SU-DHL-6 (cell line): ENCODE data around the gene THUMPD3.
A peak's percentile ranks its signal among the peaks of the same experiment; 100 is the strongest.

ENCODE experiments used
- H2AFZ ChIP-seq: fragments of 200-600 bp; sonication (generic); 2 replicates; pipeline ENCODE4 v1.6.1; 2014; ENCODE audit warnings: low read depth, mild to moderate bottlenecking, moderate library complexity, mixed read lengths, antibody characterized with exemption, low read length; ENCODE audit not compliant: severe bottlenecking
- H3F3A ChIP-seq: fragments of 200-600 bp; shearing (Covaris generic); 2 replicates; pipeline ENCODE4 v1.6.0; 2016; ENCODE audit warnings: antibody characterized with exemption, mild to moderate bottlenecking; ENCODE audit not compliant: insufficient read depth
- H3K27ac ChIP-seq: fragments of 200-600 bp; sonication (generic); 2 replicates; pipeline ENCODE4 v1.5.1; 2016; ENCODE audit warnings: low read depth, mild to moderate bottlenecking, low read length, moderate library complexity, mixed read lengths
- H3K27me3 ChIP-seq: fragments of 200-600 bp; sonication (generic), shearing (Covaris generic); 2 replicates; pipeline ENCODE4 v1.6.0; 2014; ENCODE audit warnings: mild to moderate bottlenecking, low read length
- H3K36me3 ChIP-seq: fragments of 200-600 bp; sonication (generic); 2 replicates; pipeline ENCODE4 v1.6.1; 2014; ENCODE audit warnings: mild to moderate bottlenecking, low read length, mixed read lengths
- H3K4me2 ChIP-seq: fragments of 300-600, 200-600 bp; shearing (Covaris generic), sonication (generic); 2 replicates; pipeline ENCODE4 v1.6.0; 2014; ENCODE audit warnings: low read length, low read depth, mild to moderate bottlenecking; ENCODE audit not compliant: poor library complexity, severe bottlenecking
- H3K4me3 ChIP-seq: fragments of 200-600 bp; sonication (generic); 2 replicates; pipeline ENCODE4 v1.5.1; 2014; ENCODE audit warnings: antibody characterized with exemption, low read length, mild to moderate bottlenecking, mixed read lengths; ENCODE audit not compliant: insufficient read depth, poor library complexity, severe bottlenecking
- H3K79me2 ChIP-seq: fragments of 200-600 bp; sonication (generic); 2 replicates; pipeline ENCODE4 v1.6.1; 2014; ENCODE audit warnings: mild to moderate bottlenecking, low read length, moderate library complexity; ENCODE audit not compliant: insufficient read depth
- H3K9ac ChIP-seq: fragments of 200-600 bp; sonication (generic); 2 replicates; pipeline ENCODE4 v1.7.0; 2014; ENCODE audit warnings: mild to moderate bottlenecking, low read length
- H3K9me2 ChIP-seq: fragments of 200-600 bp; sonication (generic); replicated peaks from 2 replicates; pipeline ENCODE4 v1.6.1; 2014; ENCODE audit warnings: low read length; ENCODE audit not compliant: insufficient read depth
- H3K9me3 ChIP-seq: fragments of 200-600 bp; sonication (generic); 2 replicates; pipeline ENCODE4 v1.6.1; 2014; ENCODE audit warnings: low read length, mixed read lengths; ENCODE audit not compliant: insufficient read depth
- H4K20me1 ChIP-seq: fragments of 200-600 bp; sonication (generic); 2 replicates; pipeline ENCODE4 v1.6.1; 2014; ENCODE audit warnings: low read depth, mild to moderate bottlenecking, antibody characterized with exemption, low read length, moderate library complexity, mixed read lengths
- CTCF ChIP-seq: fragments of 200-600 bp; sonication (generic); IDR thresholded peaks from one replicate; pipeline ENCODE4 v1.5.1; 2017; ENCODE audit warnings: antibody characterized with exemption, mild to moderate bottlenecking, low read length, moderate library complexity; ENCODE audit not compliant: insufficient read depth, poor library complexity, severe bottlenecking
- EZH2phosphoT487 ChIP-seq: fragments of 200-600 bp; sonication (generic), shearing (Covaris generic); conservative IDR thresholded peaks from 2 replicates; pipeline ENCODE4 v1.6.1; 2018; ENCODE audit warnings: mild to moderate bottlenecking, antibody characterized with exemption, low read length, moderate library complexity, mixed read lengths

THUMPD3 gene

GRCh38 chr3:9403463-9403862 lies 40.6 kb downstream of the THUMPD3 start:
- Histone ChIP-seq H3K9ac (no peak overlapping the region), H3K27me3 (no peaks in the 10 kb centered on the region), H3K4me2 (peak overlapping the region; percentile 89), H4K20me1 (peaks cover 84% of the 10 kb centered on the region), H3K79me2 (peaks cover 100% of the 10 kb centered on the region), H3K9me3 (no peaks in the 10 kb centered on the region), H2AFZ (no peak overlapping the region), H3K4me3 (no peak overlapping the region), H3K9me2 (no peaks in the 10 kb centered on the region), H3K36me3 (no peaks in the 10 kb centered on the region), H3K27ac (no peak overlapping the region; the same call in 1 of the 2 replicates), H3F3A (no peaks in the 10 kb centered on the region; the same call in 1 of the 2 replicates)
- TF ChIP-seq EZH2phosphoT487 (no peak), CTCF (no peak)

DNA sequence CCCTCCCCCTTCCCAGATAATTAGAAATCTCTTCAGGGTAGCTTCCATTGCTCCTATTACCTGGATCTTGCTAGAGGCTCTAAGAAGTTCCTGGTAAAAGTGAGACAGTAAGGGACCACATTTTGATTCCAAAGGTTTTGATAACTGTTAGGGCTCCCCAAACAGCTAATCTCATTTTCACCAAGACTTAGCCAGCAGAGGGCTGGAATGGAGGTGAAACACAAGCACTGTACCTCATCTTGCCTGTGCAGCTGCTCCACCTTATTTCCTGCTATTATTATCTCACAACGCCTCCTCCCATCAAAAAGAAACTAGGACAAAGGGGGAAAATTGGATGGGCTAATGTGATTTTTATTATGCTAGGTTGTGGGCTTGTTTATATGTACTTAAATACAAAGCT lies 41.8 kb downstream of the THUMPD3 start:
- Histone ChIP-seq H3K4me3 (no peak overlapping the region), H3K27me3 (no peaks in the 10 kb centered on the region), H4K20me1 (peaks cover 86% of the 10 kb centered on the region), H3K9me2 (no peaks in the 10 kb centered on the region), H3K9ac (no peak overlapping the region), H3K9me3 (no peaks in the 10 kb centered on the region), H3F3A (peaks cover 7% of the 10 kb centered on the region), H3K79me2 (peaks cover 100% of the 10 kb centered on the region), H2AFZ (no peak overlapping the region), H3K4me2 (peak overlapping the region; percentile 89), H3K36me3 (peaks cover 4% of the 10 kb centered on the region; the same call in 1 of the 2 replicates), H3K27ac (no peak overlapping the region)
- TF ChIP-seq EZH2phosphoT487, result no peak
- TF ChIP-seq CTCF, result no peak

DNA sequence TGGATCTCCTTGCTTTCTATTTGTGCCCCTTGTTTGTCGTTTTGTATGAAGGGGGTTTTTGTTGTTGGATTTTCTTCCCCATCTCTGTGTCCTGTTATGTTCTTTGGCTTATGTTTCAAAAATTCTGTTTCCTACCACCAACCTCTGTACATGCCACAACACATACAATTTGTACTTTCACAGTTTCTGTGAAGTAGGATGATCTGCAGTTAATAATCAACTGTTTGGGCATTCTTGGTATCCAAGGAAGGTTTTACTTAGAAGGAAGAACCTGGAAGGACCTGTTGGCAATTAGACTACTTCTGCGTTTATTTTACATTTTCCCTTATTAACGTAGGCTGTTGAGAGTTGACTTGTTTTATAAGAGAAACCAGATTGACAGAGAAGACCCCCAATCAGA lies 42.9 kb downstream of the THUMPD3 start:
- H3K27me3 ChIP-seq, result no peaks in the 10 kb centered on the region
- H3K36me3 ChIP-seq, result peaks cover 4% of the 10 kb centered on the region; the same call in 1 of the 2 replicates
- H3K27ac ChIP-seq, result no peak overlapping the region
- no peak overlapping the region for H3K9ac ChIP-seq
- H3F3A ChIP-seq, result peaks cover 10% of the 10 kb centered on the region
- TF ChIP-seq CTCF (no peak), EZH2phosphoT487 (no peak)
- H4K20me1 ChIP-seq, result peaks cover 84% of the 10 kb centered on the region
- H3K4me2 ChIP-seq, result peak overlapping the region; percentile 89
- no peak overlapping the region for H2AFZ ChIP-seq
- no peaks in the 10 kb centered on the region for H3K9me3 ChIP-seq
- H3K9me2 ChIP-seq, result no peaks in the 10 kb centered on the region
- peaks cover 100% of the 10 kb centered on the region for H3K79me2 ChIP-seq
- H3K4me3 ChIP-seq, result no peak overlapping the region
